Prostate gland (tissue), 2 donors: ENCODE measurements around the gene TMEM248. TPM values are rescaled to one million over a fixed set of nuclear protein-coding genes. Genes with fewer than 3 reads are reported as not detected.

Experiments
- DNase-seq: peaks from one replicate; pipeline ENCODE4 v3.0.0-alpha.2; 2019; ENCODE audit warnings: low spot score
- H3K27ac ChIP-seq, 2 donors: fragments of 200-600 bp; sonication (generic); 2 replicates each; pipeline ENCODE4 v1.5.1; 2017 to 2019
- H3K27me3 ChIP-seq: fragments of 200-600 bp; sonication (generic); replicated peaks from 2 replicates; pipeline ENCODE4 v1.5.1; 2019; ENCODE audit not compliant: insufficient read depth
- H3K36me3 ChIP-seq, 2 donors: fragments of 200-600 bp; sonication (generic); 1 replicate in 1 of 2; 2 replicates in 1 of 2; pipeline versions ENCODE4 v1.5.1 to v1.8.1; 2017 to 2019
- H3K4me1 ChIP-seq: fragments of 200-600 bp; sonication (generic); replicated peaks from 2 replicates; pipeline ENCODE4 v1.5.1; 2019
- H3K4me3 ChIP-seq, 2 donors: fragments of 200-600 bp; sonication (generic); 2 replicates each; pipeline ENCODE4 v1.5.1; 2017 to 2019
- H3K9me3 ChIP-seq: fragments of 200-600 bp; sonication (generic); 2 replicates; pipeline ENCODE4 v1.5.1; 2017
- CTCF ChIP-seq, 4 experiments: fragments of 200-600 bp in 2 of 4; fragments of 450-650 bp in 2 of 4; sonication (generic) in 2 of 4; IDR thresholded peaks; 1 replicate in 3 of 4; 2 replicates in 1 of 4; pipeline ENCODE4 v1.5.1; 2016 to 2019; ENCODE audit warnings: antibody characterized with exemption in 4 of 4, mild to moderate bottlenecking in 2 of 4, moderate library complexity in 2 of 4
- POLR2A ChIP-seq: fragments of 450-650 bp; IDR thresholded peaks from one replicate; pipeline ENCODE4 v1.6.1; 2016; ENCODE audit warnings: antibody characterized with exemption, mild to moderate bottlenecking
- POLR2AphosphoS5 ChIP-seq: sonication (generic); formaldehyde crosslinking; IDR thresholded peaks from one replicate; pipeline ENCODE4 v1.6.1; 2017; ENCODE audit warnings: antibody characterized with exemption
- WGBS: methylation state at CpG from one replicate; pipeline ENCODE4 v1.1.5; 2018; 5-methylcytosine and 5-hydroxymethylcytosine counted together
- intact Hi-C: fragments of 100-400 bp; cut with DNase I; formaldehyde crosslinking; loops from one replicate; pipeline ENCODE4 v1.14.2; 2022
- total RNA-seq, 2 donors: library from RNA; depleted of rRNA; stranded (reverse); fragments of >200 nt; gene quantifications; one replicate each; pipeline ENCODE4 v1.1.0, GENCODE V29; 2016

The TMEM248 gene
- total RNA-seq, 2 donors from 2014 or later: 125 to 175 TPM

- Histone ChIP-seq H3K4me1 (no peaks in the 10 kb centered on the region), H3K36me3 (peaks cover 0 to 5% of the 10 kb centered on the region in 2 donors), H3K27ac (no peak overlapping the region), H3K9me3 (no peaks in the 10 kb centered on the region), H3K27me3 (no peaks in the 10 kb centered on the region), H3K4me3 (no peak overlapping the region)
- WGBS: 79% methylated on average over 3 of the region's 3 CpGs
- no peak for DNase-seq
- intact Hi-C loops: no loop called here
- TF ChIP-seq CTCF (IDR thresholded peaks at IDR 0.05) (no peak), POLR2AphosphoS5 (no peak), POLR2A (no peak)
Observed at GRCh38 chr7:66950311-66950710, 29.3 kb downstream of the TMEM248 start.

GRCh38 chr7:66950763-66951162 is 29.7 kb downstream of the TMEM248 start:
- Histone ChIP-seq H3K27ac (no peak overlapping the region), H3K4me3 (no peak overlapping the region), H3K9me3 (no peaks in the 10 kb centered on the region), H3K27me3 (no peaks in the 10 kb centered on the region), H3K4me1 (no peaks in the 10 kb centered on the region), H3K36me3 (peaks cover 0 to 6% of the 10 kb centered on the region in 2 donors)
- WGBS: 92% methylated on average over 8 of the region's 8 CpGs
- no peak for DNase-seq
- TF ChIP-seq POLR2A (no peak), CTCF (IDR thresholded peaks at IDR 0.05) (no peak), POLR2AphosphoS5 (no peak)
- intact Hi-C loops: no loop called here

- intact Hi-C loops: no loop called here
- H3K9me3 ChIP-seq: no peaks in the 10 kb centered on the region
- WGBS: 82% methylated on average over 11 of the region's 11 CpGs
Observed at GRCh38 chr7:66952343-66953043, 31.5 kb downstream of the TMEM248 start.

GRCh38 chr7:66953044-66953427 is 32.0 kb downstream of the TMEM248 start:
- Histone ChIP-seq H3K9me3 (no peaks in the 10 kb centered on the region), H3K4me3 (no peak overlapping the region), H3K36me3 (peaks cover 0 to 5% of the 10 kb centered on the region in 2 donors)

More at GRCh38 chr7:66952343-66953043, 31.5 kb downstream of the TMEM248 start:
- no peaks in the 10 kb centered on the region for H3K4me1 ChIP-seq
- peaks cover 0 to 5% of the 10 kb centered on the region in 2 donors for H3K36me3 ChIP-seq
- no peak for DNase-seq
- H3K4me3 ChIP-seq: no peak overlapping the region
- no peaks in the 10 kb centered on the region for H3K27me3 ChIP-seq
- TF ChIP-seq CTCF (IDR thresholded peaks at IDR 0.05) (no peak), POLR2AphosphoS5 (no peak), POLR2A (no peak)
- no peak overlapping the region for H3K27ac ChIP-seq

More at GRCh38 chr7:66953044-66953427, 32.0 kb downstream of the TMEM248 start:
- Histone ChIP-seq H3K4me1 (no peaks in the 10 kb centered on the region), H3K27ac (no peak overlapping the region), H3K27me3 (no peaks in the 10 kb centered on the region)
- TF ChIP-seq CTCF (IDR thresholded peaks at IDR 0.05) (no peak), POLR2AphosphoS5 (no peak), POLR2A (no peak)
- DNase-seq: no peak
- intact Hi-C loops: no loop called here
- WGBS: 97% methylated on average over 5 of the region's 5 CpGs
